Measurements from ENCODE around the gene CHST4.
"Not testable (repeated sequence)": the region's sequence is repeated elsewhere in the genome, so short reads cannot be mapped to it uniquely, and the experiment has no call there.

Gene CHST4

GRCh38 chr16:71572497-71573116 lies 46.4 kb downstream of the CHST4 start:
- no peak for DNase-seq (ENCODE audit: low spot score)
- TF ChIP-seq, protein P1, sequence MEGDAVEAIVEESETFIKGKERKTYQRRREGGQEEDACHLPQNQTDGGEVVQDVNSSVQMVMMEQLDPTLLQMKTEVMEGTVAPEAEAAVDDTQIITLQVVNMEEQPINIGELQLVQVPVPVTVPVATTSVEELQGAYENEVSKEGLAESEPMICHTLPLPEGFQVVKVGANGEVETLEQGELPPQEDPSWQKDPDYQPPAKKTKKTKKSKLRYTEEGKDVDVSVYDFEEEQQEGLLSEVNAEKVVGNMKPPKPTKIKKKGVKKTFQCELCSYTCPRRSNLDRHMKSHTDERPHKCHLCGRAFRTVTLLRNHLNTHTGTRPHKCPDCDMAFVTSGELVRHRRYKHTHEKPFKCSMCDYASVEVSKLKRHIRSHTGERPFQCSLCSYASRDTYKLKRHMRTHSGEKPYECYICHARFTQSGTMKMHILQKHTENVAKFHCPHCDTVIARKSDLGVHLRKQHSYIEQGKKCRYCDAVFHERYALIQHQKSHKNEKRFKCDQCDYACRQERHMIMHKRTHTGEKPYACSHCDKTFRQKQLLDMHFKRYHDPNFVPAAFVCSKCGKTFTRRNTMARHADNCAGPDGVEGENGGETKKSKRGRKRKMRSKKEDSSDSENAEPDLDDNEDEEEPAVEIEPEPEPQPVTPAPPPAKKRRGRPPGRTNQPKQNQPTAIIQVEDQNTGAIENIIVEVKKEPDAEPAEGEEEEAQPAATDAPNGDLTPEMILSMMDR (IDR thresholded peaks at IDR 0.05; ENCODE audit: extremely low read depth, missing control alignments) = no peak

- TF ChIP-seq, protein P1 (IDR thresholded peaks at IDR 0.05; ENCODE audit: extremely low read depth, missing control alignments) = no peak
- DNase-seq (ENCODE audit: low spot score) = no peak
Measured at GRCh38 chr16:71573387-71574094, 47.3 kb downstream of the CHST4 start.

DNA sequence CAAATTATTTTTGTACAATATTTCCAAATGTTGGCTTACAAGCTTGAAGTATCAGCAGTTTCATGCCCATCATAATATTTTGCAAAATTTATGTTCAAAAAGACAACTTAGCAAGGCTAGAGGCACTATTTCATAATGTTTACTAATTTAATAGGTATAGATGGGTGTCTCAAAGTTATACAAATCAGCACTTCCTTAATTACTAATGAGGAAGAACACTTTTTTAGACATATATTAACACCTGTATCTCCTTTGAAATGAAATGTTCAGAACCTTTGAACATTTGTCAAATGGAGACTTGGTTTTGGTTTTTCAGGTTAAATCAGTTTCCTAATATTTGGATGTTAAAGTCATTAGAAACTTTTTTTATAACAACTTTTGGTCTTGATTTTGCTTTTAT lies 48.5 kb downstream of the CHST4 start:
- DNase-seq (ENCODE audit: low spot score) = no peak
- TF ChIP-seq, protein P1 (IDR thresholded peaks at IDR 0.05; ENCODE audit: extremely low read depth, missing control alignments) = no peak

GRCh38 chr16:71576971-71577370 lies 50.7 kb downstream of the CHST4 start, which contains the start of gene TAT:
Gene TAT (minus strand): TSS chr16:71577092. CDS start chr16:71576415, 677 bp downstream.
- TF ChIP-seq, protein P1 (IDR thresholded peaks at IDR 0.05; ENCODE audit: extremely low read depth, missing control alignments) = no peak
- DNase-seq (ENCODE audit: low spot score) = no peak

GRCh38 chr16:71582553-71582848 lies 56.3 kb downstream of the CHST4 start:
- not testable (repeated sequence) for DNase-seq (ENCODE audit: low spot score)

- TF ChIP-seq, protein P1 (IDR thresholded peaks at IDR 0.05; ENCODE audit: extremely low read depth, missing control alignments) = no peak
Measured at GRCh38 chr16:71584543-71585317, 58.5 kb downstream of the CHST4 start.

DNA sequence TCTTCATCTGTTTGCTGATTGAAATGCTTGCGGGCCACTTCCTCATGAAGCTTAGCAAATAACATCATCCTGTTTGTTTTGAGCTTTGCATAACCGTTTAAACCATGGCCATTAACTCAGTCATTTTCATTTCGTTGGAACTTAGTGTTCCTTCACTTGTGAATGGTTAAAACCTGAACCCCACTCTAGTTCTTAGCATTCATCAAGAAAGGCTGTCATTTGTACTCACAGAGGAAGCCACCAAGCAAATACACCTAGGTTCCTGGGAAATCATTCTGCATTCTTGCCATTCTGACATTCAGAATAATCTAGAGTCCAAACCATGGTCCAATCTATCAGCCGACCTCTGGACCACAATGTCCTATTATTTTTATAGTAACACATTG lies 59.1 kb downstream of the CHST4 start:
- no peak for DNase-seq (ENCODE audit: low spot score)

More at GRCh38 chr16:71584543-71585317, 58.5 kb downstream of the CHST4 start:
- DNase-seq (ENCODE audit: low spot score) = no peak

More for the DNA sequence above, 59.1 kb downstream of the CHST4 start:
- TF ChIP-seq, protein P1 (IDR thresholded peaks at IDR 0.05; ENCODE audit: extremely low read depth, missing control alignments) = no peak

Measured in GM20000 (cell line).